CD4-positive, alpha-beta T cell (primary cell): Measurements from ENCODE around the gene TPBG. TPM values are rescaled to one million over a fixed set of nuclear protein-coding genes. Genes with fewer than 3 reads are reported as not detected.

Experiments used
- ATAC-seq: fragments of 200-7000 bp; cut with Tn5 transposase; one replicate; pipeline ENCODE4 v1.10.0; 2022; ENCODE audit warnings: mild to moderate bottlenecking; ENCODE audit not compliant: poor library complexity
- CTCF ChIA-PET: fragments of 350-600 bp; sonication (Branson Sonifier 250); formaldehyde crosslinking; loops from one replicate; lab custom pipeline; 2021; ENCODE audit warnings: antibody characterized with exemption, inconsistent platforms; lab: Charles Lee
- POLR2A ChIA-PET: fragments of 350-600 bp; sonication (Branson Sonifier 250); formaldehyde crosslinking; loops from one replicate; lab custom pipeline; 2021; ENCODE audit warnings: antibody characterized with exemption, inconsistent platforms; lab: Charles Lee
- DNase-seq, 14 experiments: peaks; one replicate each; pipeline ENCODE4 v3.0.0-alpha.2; 2013 to 2020; ENCODE audit warnings: mixed read lengths in 2 of 14
- H3K27ac ChIP-seq, 2 donors: one replicate each; pipeline versions ENCODE4 v1.5.1 to v1.7.0; 2013; ENCODE audit warnings: low read length in 2 of 2, low read depth in 1 of 2, mild to moderate bottlenecking in 1 of 2
- H3K27me3 ChIP-seq, 2 experiments: 1 replicate in 1 of 2; 2 replicates in 1 of 2; pipeline versions ENCODE4 v1.6.1 to v1.7.0; 2013; ENCODE audit warnings: low read length in 2 of 2, control low read depth in 1 of 2, mild to moderate bottlenecking in 1 of 2, moderate library complexity in 1 of 2; ENCODE audit not compliant: insufficient read depth in 2 of 2, control insufficient read depth in 1 of 2
- H3K36me3 ChIP-seq: one replicate; pipeline ENCODE4 v1.6.1; 2013; ENCODE audit warnings: low read length, control low read depth; ENCODE audit not compliant: insufficient read depth
- H3K4me1 ChIP-seq: one replicate; pipeline ENCODE4 v1.6.1; 2013; ENCODE audit warnings: low read length, control low read depth; ENCODE audit not compliant: insufficient read depth
- H3K4me3 ChIP-seq: one replicate; pipeline ENCODE4 v1.5.1; 2013; ENCODE audit warnings: mild to moderate bottlenecking, low read length, moderate library complexity
- H3K9me3 ChIP-seq, 2 experiments: 1 replicate in 1 of 2; 2 replicates in 1 of 2; pipeline versions ENCODE4 v1.6.1 to v1.7.0; 2013; ENCODE audit warnings: low read length in 2 of 2, mild to moderate bottlenecking in 2 of 2, control low read depth in 1 of 2, moderate library complexity in 1 of 2; ENCODE audit not compliant: control insufficient read depth in 1 of 2, insufficient read depth in 1 of 2
- H3K27ac Mint-ChIP-seq: one replicate; pipeline ENCODE4 v1.8.0; 2020; ENCODE audit warnings: mixed read lengths
- H3K27me3 Mint-ChIP-seq: one replicate; pipeline ENCODE4 v1.8.0; 2021; ENCODE audit warnings: mixed read lengths
- H3K36me3 Mint-ChIP-seq: one replicate; pipeline ENCODE4 v1.8.0; 2021; ENCODE audit warnings: low read depth, mixed read lengths
- H3K4me1 Mint-ChIP-seq: one replicate; pipeline ENCODE4 v1.8.0; 2021; ENCODE audit warnings: low read depth, mixed read lengths
- H3K4me3 Mint-ChIP-seq: one replicate; pipeline ENCODE4 v1.8.0; 2020; ENCODE audit warnings: mild to moderate bottlenecking, mixed read lengths
- H3K9me3 Mint-ChIP-seq: one replicate; pipeline ENCODE4 v1.8.0; 2020; ENCODE audit warnings: mixed read lengths
- intact Hi-C, 2 experiments: fragments of 100-400 bp; cut with DNase I in 1 of 2; cut with micrococcal nuclease in 1 of 2; formaldehyde crosslinking; loops; one replicate each; pipeline versions ENCODE4 v1.15.1 to v1.9.0; 2023 to 2025; cut with DNase I, micrococcal nuclease
- total RNA-seq, 174 experiments: library from RNA in 2 of 174; stranded (reverse) in 2 of 174; gene quantifications; one replicate each; pipeline ENCODE4 v1.2.3 and lab custom pipeline; 2021 to 2026
- TF ChIP-seq, protein P1 (sequence below): fragments of 200-600 bp; IDR thresholded peaks from one replicate; pipeline ENCODE4 v1.8.0; 2022; ENCODE audit warnings: antibody characterized with exemption, mild to moderate bottlenecking

Gene TPBG
- total RNA-seq, 2 experiments from 2014 or later, result 0.36 to 0.56 TPM

- no peaks in the 10 kb centered on the region for H3K36me3 Mint-ChIP-seq
- H3K9me3 Mint-ChIP-seq, result no peaks in the 10 kb centered on the region
- no peak for ATAC-seq
These were observed 25.8 kb upstream of the TPBG start for GRCh38 chr6:82337688-82338257.

DNA sequence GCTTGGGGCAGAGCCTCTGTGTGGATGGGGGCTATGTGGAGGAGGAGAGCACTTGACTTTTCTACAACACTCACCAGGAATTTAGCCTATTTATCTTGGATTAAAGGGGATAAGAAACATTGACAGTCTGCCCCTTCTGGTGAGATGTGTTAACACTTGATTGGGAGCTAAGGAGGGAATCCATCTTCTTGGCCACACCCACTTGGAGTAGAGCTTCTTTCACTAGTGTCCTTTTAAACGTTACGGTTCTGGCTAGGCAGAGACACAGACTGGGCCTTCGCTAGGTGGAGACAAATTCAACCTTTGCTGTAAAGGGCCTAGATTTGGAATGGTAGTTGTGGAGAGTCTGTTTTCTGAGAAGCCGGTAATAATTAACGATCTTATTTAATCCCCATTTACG is 15.5 kb upstream of the TPBG start:
- CTCF ChIA-PET, result no interaction called here
- ATAC-seq, result no peak
- H3K36me3 ChIP-seq, result no peaks in the 10 kb centered on the region
- Mint-ChIP-seq H3K4me1 (no peaks in the 10 kb centered on the region), H3K27me3 (peaks cover 5% of the 10 kb centered on the region), H3K9me3 (peaks cover 7% of the 10 kb centered on the region), H3K4me3 (no peak overlapping the region), H3K36me3 (no peaks in the 10 kb centered on the region), H3K27ac (no peak overlapping the region)
- TF ChIP-seq, protein P1, sequence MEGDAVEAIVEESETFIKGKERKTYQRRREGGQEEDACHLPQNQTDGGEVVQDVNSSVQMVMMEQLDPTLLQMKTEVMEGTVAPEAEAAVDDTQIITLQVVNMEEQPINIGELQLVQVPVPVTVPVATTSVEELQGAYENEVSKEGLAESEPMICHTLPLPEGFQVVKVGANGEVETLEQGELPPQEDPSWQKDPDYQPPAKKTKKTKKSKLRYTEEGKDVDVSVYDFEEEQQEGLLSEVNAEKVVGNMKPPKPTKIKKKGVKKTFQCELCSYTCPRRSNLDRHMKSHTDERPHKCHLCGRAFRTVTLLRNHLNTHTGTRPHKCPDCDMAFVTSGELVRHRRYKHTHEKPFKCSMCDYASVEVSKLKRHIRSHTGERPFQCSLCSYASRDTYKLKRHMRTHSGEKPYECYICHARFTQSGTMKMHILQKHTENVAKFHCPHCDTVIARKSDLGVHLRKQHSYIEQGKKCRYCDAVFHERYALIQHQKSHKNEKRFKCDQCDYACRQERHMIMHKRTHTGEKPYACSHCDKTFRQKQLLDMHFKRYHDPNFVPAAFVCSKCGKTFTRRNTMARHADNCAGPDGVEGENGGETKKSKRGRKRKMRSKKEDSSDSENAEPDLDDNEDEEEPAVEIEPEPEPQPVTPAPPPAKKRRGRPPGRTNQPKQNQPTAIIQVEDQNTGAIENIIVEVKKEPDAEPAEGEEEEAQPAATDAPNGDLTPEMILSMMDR, result no peak
- DNase-seq, result no peak
- H3K4me3 ChIP-seq, result no peak overlapping the region
- no peaks in the 10 kb centered on the region for H3K4me1 ChIP-seq
- H3K27ac ChIP-seq, result no peak overlapping the region
- POLR2A ChIA-PET, result no interaction called here
- H3K9me3 ChIP-seq, result no peaks in the 10 kb centered on the region
- H3K27me3 ChIP-seq, result no peaks in the 10 kb centered on the region
- intact Hi-C loops, result no loop called here

More at GRCh38 chr6:82337688-82338257, 25.8 kb upstream of the TPBG start:
- Histone ChIP-seq H3K9me3 (peaks cover 0 to 8% of the 10 kb centered on the region in 2 experiments), H3K4me3 (no peak overlapping the region), H3K27me3 (peaks cover 0 to 6% of the 10 kb centered on the region in 2 experiments), H3K4me1 (no peaks in the 10 kb centered on the region), H3K36me3 (no peaks in the 10 kb centered on the region), H3K27ac (no peak overlapping the region)
- H3K4me1 Mint-ChIP-seq, result no peaks in the 10 kb centered on the region
- POLR2A ChIA-PET, result interaction anchor here (0.6 kb wide), 1 partner anchor 13 kb away, joined by 3 read pairs; no protein-coding TSS in a partner anchor
- no peak for DNase-seq
- no peak overlapping the region for H3K4me3 Mint-ChIP-seq
- peaks cover 10% of the 10 kb centered on the region for H3K27me3 Mint-ChIP-seq
- TF ChIP-seq, protein P1, result no peak
- intact Hi-C loops, result no loop called here
- CTCF ChIA-PET, result no interaction called here
- H3K27ac Mint-ChIP-seq, result no peak overlapping the region

GRCh38 chr6:82353848-82354247 is 9.8 kb upstream of the TPBG start:
- Mint-ChIP-seq H3K36me3 (no peaks in the 10 kb centered on the region), H3K4me3 (no peak overlapping the region), H3K27me3 (peaks cover 8% of the 10 kb centered on the region), H3K9me3 (no peaks in the 10 kb centered on the region), H3K27ac (no peak overlapping the region), H3K4me1 (no peaks in the 10 kb centered on the region)
- ChIA-PET CTCF (no interaction called here), POLR2A (no interaction called here)
- Histone ChIP-seq H3K4me3 (no peak overlapping the region), H3K9me3 (no peaks in the 10 kb centered on the region), H3K27ac (no peak overlapping the region), H3K36me3 (no peaks in the 10 kb centered on the region), H3K4me1 (no peaks in the 10 kb centered on the region), H3K27me3 (no peaks in the 10 kb centered on the region)
- intact Hi-C loops, result no loop called here
- DNase-seq, result no peak
- TF ChIP-seq, protein P1, result no peak
- no peak for ATAC-seq
